ENCODE measurements around the gene NUP205.

DNA sequence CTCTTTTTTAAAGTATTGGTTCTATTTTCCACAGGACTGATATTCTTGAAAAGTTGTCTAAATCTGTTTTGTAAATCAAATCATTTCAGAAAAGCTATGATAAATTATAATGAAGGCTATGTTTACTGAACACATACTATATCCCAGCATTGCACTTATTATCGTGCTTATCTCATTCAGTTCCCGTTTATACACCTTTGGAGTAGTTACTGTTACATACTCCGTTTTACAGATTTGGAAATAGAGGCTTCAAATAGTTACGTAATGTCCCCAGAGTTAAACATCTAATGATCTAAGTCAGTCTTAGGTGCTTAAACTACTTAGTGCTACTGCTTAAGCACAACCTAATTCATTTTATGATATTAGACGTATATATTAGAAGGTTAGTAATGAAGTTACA lies 1.2 kb downstream of the NUP205 start:
- TF ChIP-seq, protein P1, sequence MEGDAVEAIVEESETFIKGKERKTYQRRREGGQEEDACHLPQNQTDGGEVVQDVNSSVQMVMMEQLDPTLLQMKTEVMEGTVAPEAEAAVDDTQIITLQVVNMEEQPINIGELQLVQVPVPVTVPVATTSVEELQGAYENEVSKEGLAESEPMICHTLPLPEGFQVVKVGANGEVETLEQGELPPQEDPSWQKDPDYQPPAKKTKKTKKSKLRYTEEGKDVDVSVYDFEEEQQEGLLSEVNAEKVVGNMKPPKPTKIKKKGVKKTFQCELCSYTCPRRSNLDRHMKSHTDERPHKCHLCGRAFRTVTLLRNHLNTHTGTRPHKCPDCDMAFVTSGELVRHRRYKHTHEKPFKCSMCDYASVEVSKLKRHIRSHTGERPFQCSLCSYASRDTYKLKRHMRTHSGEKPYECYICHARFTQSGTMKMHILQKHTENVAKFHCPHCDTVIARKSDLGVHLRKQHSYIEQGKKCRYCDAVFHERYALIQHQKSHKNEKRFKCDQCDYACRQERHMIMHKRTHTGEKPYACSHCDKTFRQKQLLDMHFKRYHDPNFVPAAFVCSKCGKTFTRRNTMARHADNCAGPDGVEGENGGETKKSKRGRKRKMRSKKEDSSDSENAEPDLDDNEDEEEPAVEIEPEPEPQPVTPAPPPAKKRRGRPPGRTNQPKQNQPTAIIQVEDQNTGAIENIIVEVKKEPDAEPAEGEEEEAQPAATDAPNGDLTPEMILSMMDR (conservative IDR thresholded peaks at IDR 0.05; ENCODE audit: low read depth, low read length) = no peak
- TF ChIP-seq EZH2phosphoT487 (IDR thresholded peaks at IDR 0.05; ENCODE audit: borderline replicate concordance, low read length) (no peak), EZH2 (IDR thresholded peaks at IDR 0.05; ENCODE audit: low read length, unreplicated experiment) (no peak)
